Amygdala (tissue), 56 donors: ENCODE measurements around the gene HAT1.

ENCODE experiments used
- DNase-seq, 56 donors: peaks; one replicate each; lab custom pipeline; 2025; lab: John Stamatoyannopoulos, UW

Gene HAT1

DNA sequence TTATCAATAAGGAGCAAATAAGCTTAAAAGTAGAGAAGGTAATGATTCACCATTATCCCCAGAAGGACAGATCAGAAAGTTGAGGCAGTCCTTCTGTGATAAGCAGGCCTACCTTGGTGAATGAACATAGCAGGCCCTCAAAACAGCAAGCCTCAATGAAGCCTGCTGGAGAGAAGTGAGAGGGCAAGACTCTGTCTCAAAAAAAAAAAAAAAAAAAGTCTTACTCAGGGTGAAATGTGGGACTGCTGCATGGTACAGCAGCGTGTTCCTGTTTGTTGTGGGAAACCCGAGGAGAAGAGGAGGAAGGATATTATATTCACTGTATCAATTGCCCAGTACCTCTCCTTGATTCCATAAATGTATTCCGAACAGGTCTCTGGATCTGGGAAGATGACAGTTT lies 8.7 kb upstream of the HAT1 start:
- DNase-seq: no peak

DNA sequence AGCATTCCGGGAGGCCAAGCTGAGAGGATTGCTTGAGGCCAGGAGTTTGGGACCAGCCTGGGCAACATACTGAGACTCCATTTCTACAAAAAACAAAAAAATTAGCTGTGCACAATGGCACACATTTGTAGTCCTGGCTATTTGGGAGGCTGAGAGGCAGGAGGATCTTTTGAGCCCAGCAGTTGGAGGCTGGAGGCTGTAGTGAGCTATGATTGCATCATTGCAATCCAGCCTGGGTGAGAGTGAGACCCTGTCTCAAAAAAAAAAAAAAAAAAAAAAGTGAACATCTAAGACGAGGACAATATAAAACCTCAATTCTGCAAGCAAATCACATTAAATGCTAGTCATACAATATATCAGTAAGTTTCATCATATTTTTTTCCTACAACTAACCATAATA lies 2.8 kb upstream of the HAT1 start:
- DNase-seq: no peak

DNA sequence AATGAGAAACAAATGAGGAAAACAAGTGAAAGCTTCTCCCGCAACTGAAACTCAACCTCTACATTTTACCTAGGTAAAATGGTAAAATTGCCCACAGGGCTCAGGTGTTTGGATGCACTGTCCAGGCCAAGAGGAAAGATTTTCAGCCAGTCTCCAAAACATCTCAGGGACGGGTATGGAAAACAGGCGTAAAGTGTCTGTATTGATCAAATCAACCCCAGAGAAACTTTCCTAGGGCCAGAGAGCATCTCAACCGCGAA lies 361 bp upstream of the HAT1 start:
- DNase-seq: no peak

DNA sequence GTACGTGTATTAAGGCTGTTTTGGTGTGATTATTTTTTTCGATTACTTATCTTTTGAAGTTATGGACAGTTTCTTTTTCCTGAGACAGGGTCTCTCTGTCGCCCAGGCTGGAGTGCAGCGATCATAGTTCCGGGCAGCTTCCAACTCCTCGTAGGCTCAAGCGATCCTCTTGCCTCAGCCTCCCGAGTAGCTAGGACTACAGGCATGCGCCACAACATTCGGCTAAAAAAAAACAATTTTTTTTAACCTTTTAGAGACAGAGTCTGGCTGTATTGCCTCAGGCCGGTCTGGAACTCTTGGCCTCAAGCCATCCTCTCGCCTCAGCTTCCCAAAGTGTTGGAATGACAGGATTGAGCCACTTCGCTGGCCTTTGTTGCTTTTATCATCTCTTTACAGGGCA lies 945 bp downstream of the HAT1 start:
- DNase-seq: peak in 2 of 56 donors; percentile 6 to 10

DNA sequence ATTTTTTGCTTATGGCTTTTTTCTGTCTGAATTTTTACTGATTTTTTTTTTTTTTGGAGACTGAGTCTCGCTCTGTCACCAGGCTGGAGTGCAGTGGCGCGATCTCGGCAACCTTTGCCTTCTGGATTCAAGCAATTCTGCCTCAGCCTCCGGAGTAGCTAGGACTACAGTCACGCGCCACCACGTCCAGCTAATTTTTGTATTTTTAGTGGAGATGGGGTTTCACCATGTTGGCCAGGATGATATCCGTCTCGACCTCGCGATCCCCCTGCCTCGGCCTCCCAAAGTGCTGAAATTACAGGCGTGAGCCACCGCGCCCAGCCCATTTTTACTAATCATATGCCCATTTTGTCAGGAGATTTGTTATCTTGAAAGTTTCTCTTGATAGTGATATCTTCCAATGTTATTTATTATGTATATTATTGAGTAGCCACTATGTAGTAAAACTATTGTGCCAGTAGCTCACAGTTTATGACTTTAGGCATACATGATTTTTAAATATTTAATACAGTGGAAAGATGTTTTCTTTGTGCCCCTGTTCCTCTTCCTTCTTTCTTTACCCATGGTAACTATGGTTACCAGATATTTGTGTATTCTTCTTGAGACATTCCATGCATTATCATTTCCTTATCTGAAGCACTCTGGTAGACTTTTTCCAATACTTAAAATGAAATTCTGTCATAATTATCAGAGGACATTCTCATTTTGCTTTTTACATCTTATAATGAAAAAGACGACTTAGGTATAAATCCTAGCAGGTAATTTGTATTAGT lies 2.1 kb downstream of the HAT1 start:
- no peak for DNase-seq

DNA sequence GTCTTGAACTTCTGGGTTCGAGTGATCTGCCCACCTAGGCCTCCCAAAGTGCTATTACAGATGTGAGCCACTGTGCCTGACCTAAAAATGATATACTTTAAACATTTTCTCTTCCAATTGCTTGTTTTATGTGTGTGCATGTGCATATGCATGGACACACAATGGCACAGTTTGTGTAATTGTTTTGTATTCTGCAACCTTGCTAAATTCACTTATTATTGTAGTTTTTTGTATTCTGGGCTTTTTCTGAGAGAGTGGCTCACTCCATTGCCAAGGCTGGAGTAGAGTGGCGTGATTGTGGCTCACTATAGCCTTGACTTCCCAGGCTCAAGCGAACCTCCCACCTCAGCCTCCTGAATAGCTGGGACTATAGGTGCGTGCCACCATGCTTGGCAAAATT lies 8.1 kb downstream of the HAT1 start:
- DNase-seq: no peak

DNA sequence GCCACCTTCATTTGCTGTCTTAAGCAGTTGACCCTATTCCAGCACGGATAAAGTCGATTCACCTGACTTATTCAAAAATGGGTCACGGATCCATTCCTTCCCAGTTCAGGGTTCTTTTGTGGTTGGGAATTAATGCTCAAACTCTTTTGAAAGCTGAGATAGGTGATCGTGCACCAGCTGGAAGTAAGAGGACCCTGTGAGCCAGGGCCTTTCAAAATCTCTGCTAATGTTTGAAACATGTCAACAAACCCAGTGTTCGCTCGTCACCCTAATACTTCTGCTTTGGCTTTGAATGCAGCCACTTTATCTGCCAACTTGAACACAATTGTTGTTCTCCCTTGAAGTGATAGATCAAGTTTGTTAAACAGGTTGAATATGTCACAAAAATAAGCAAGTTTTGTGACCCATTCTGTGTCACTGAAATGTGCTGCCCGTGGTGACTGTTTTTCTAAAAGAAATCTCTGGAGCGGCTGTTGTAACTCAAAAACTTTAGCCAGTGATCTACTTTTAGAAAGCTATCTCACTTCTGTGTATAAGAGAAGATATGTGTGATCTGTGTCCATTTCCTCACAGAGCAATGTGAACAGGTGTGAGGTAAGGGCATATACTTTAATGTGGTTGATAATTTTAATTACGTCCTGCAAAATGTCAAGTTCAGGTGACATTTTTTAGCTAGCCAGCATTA lies 16.9 kb downstream of the HAT1 start:
- no peak for DNase-seq

DNA sequence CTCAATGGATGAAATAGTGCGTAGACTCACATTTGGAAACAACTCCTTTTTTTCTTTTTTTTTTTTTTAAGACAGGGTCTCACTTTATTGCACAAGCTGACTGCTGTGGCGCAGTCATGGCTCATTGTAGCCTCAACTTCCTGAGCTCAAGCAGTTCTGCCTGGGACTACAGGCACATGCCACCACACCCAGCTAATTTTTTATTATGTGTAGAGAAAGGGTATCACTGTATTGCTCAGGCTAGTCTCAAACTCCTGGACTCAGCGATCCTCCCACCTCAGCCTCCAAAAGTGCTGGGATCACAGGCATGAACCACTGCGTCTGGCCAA lies 17.4 kb downstream of the HAT1 start:
- DNase-seq: no peak

DNA sequence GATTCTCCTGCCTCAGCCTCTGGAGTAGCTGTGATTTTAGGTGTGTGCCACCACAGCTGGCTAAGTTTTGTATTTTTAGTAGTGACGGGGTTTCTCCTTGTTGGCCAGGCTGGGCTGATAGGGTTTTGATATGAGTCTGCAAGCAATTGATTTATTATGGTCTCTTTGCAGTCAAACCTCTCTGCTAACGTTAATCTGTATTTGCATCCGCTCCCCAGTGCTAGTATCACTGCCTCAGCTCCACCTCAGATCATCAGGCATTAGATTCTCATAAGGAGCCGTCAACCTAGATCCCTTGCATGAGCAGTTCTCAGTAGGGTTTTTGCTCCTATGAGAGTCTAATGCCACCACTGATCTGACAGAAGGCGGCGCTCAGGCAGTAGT lies 19.0 kb downstream of the HAT1 start:
- DNase-seq: no peak

DNA sequence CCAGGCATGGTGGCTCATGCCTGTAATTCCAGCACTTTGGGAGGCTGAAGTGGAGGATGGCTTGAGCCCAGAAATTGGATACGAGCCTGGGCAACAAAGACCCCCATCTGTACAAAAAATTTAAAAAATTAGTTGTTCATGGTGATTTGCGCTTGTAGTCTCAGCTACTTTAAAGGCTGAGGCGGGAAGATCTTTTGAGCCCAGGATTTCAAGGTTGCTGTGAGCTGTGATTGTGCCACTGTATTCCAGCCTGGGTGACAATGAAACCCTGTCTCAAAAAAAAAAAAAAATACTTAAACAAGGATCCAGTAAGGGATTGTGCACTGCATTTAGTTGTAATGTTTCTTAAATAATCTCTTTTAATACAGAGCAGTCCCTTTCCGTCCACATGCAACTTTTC lies 21.6 kb downstream of the HAT1 start:
- DNase-seq: no peak

DNA sequence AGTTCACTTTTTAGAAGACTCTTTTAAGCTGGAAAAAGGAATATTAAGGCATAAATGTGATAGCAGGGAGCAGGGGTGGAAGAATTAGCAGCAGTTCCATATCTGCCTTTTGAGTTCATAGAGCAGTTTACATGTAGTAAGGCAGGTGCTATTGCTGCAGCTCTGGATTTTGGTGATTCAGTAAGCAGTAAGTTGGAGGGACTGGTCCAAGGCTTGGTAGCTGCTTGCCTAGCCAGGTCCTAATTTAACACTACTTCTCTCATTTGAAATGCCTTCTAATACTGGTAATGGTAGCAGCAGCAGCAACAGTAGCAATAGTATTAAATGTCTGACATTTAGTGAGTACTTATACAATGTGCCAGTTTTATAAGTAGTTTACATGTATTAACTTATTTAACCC lies 30.0 kb downstream of the HAT1 start:
- no peak for DNase-seq

DNA sequence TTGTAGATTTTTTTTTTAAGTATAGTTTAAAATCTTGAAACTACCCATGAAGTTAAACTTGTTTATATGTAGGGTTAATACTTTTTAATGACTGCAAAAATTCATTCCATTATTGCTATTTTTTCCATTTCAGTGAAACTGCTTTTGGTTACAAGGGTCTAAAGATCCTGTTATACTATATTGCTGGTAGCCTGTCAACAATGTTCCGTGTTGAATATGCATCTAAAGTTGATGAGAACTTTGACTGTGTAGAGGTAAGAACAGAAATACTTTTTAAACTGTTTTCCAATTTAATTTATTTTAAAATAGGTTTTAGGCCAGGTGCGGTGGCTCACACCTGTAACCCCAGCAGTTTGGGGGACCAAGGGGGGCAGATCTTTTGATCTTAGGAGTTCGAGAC lies 30.5 kb downstream of the HAT1 start:
- no peak for DNase-seq

DNA sequence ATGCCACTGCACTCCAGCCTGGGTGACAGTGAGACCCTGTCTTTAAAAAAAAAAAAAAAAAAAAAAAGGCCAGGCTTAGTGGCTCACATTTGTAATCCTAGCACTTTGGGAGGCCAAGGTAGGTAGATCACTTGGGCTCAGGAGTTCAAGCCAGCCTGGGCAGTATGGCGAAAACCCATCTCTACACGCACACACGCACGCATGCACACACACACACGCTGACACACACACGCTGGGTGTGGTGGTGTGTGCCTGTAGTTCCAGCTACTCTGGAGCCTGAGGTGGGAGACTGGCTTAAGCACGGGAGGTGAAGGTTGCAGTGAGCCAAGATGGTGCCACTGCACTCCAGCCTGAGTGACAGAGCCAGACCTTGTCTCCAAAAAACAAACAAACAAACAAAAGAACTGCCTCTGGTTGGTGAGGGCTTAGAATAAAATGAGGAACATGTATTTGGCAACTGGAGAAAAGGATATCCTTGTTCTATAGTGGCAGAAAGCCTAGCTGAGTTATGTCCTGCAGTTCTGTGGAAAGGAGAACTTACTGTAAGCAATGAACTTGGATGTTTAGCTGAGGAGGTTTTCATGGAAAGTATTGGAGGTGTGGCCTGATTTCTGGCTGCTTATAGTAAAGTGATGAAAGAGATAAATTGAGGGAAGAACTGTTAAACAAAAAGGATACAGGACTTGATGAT lies 34.0 kb downstream of the HAT1 start:
- DNase-seq: no peak

DNA sequence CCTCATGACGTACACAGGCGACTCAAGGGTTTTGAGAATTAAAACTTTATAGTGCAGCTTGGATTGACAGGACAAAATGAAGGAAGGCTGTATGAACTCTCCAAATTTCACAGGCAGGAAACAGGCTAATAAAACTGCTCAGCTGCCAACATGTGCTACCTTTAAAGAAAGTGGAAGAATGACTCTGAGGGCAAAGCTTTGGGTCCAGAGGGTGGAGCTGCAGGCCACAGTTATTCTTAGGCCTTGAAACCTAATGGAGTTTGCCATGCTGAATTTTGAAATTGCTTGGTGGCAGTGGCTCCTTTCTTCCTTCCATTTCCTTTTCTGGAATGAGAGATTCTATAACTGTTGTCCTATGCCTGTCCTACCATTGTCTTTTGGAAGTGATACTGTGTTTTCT lies 34.8 kb downstream of the HAT1 start:
- no peak for DNase-seq

DNA sequence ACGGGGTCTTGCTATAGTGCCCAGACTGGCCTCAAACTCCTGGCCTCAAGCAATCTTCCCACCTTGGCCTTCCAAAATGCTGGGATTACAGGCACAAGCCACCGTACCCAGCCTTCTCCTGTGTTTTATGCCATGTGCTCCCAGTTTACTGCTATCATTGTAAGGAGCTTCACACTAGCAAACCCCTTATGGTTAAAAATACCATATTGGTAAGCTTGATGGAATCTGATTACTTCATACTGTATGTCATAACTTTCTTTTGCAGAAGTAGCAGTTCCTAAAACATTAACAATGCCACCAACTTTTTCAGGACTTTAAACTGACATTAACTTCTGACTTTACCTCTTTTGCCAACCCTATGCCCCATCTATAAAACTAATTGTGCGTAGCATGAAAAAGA lies 36.2 kb downstream of the HAT1 start:
- DNase-seq: no peak

DNA sequence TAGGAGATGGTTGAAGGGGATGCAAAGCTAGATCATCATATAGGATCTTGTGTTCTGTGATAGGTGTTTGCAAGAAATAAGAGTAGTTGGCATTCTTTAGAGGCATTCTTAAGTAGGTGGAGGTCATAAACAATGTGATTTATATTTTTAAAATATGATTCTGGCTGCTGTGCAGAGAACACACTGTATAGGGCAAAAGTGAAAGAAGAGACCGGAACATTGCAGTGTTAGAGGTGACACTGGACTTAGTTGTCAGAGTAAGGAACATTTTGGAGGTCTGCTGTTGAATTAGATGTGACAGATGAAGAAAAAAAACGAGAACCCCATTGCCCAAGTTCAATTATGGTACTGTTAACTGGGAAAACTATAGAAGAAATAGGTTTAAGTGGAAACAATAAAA lies 37.7 kb downstream of the HAT1 start:
- DNase-seq: no peak

DNA sequence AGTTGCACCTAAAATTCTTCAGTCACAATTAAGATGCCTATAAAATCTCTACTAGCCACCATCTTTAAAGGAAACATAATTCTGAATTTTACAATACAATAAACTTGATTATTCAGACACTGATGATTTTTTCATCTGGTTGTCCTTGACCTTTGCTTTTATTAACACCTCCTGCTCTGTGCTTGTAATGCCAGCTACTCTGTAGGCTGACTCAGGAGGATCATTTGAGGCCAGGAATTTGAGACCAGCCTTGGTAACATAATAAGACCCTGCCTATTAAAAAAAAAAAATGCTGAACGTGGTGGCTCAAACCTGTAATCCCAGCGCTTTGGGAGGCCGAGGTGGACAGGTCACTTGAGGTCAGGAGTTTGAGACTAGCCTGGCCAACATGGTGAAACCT lies 38.3 kb downstream of the HAT1 start:
- DNase-seq: no peak

DNA sequence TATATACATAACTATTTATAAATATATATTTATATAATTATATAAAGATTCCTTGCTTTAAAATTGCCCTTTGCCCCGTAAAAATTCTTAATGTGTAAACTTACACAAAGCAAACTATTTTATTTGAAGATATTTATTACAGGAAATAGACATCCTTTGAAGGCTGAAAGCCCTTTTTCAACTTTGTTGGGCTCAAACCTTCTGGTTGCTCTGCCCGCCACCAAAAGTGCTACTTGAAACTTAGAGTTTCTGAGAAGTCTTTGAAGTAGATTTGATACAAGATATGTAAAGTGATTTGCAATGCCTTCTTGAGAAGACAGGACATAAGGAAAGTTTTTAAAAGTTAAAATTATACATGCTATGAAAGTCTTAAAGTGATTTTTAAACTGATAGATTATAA lies 40.9 kb downstream of the HAT1 start:
- DNase-seq: no peak

DNA sequence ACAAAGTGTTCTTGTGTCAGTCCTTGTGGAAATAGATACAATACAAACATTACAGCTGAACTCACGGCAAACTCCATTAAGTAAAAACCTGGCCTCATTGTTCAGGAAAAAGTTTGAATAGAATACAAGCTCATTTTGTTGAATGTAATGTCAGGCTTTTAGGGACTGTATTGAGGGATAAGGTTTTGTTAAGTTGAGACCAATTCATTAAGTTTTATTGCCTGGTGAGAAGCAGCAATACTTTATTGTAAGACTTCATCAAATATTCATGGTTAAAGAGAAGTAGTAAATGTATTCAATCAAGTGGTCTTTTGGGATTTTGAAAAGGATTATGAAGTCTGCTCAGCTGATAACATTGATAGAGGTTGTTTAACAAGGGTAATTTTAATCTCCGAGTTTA lies 42.0 kb downstream of the HAT1 start:
- DNase-seq: no peak

DNA sequence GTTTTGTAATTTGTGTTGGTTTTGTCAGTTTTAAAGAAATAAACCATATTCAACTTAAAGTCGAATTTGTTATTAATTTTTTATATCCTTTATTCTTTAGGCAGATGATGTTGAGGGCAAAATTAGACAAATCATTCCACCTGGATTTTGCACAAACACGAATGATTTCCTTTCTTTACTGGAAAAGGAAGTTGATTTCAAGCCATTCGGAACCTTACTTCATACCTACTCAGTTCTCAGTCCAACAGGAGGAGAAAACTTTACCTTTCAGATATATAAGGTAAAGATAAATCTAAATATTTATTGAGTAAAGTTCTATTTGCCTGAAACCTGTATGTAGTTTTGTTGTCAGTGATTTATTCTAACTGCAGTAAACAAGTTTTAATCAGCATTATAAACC lies 43.0 kb downstream of the HAT1 start:
- DNase-seq: no peak

DNA sequence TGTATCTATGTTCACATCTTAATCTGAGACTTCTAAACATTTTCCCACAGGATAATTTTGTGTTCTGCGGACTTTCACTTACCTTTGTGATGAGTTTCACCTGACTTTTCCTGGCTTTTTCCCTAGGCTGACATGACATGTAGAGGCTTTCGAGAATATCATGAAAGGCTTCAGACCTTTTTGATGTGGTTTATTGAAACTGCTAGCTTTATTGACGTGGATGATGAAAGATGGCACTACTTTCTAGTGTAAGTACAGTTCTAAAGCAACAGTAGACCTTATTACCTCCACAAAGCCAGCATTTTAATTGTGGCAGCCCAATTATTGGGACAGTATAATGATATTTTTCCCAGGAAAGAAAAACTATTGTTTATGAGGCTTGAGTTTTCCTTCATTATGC lies 43.4 kb downstream of the HAT1 start:
- no peak for DNase-seq

DNA sequence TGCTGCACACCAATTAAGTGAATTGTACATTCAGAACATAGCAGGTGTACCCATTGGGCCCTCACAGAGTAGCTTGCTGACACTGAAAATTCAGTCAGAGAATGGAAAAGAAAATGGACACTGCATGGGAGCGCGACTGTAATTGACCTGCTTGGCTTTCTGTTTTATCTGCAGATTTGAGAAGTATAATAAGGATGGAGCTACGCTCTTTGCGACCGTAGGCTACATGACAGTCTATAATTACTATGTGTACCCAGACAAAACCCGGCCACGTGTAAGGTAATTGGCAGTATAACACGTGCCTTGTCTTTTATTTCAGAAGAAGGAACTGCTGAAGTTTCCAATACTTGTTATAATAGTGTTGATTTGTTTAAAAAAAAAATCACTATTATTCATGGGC lies 44.0 kb downstream of the HAT1 start:
- DNase-seq: no peak
